ENCODE results near the gene RNF168.
A peak's percentile ranks its signal among the peaks of the same experiment; 100 is the strongest.

DNA sequence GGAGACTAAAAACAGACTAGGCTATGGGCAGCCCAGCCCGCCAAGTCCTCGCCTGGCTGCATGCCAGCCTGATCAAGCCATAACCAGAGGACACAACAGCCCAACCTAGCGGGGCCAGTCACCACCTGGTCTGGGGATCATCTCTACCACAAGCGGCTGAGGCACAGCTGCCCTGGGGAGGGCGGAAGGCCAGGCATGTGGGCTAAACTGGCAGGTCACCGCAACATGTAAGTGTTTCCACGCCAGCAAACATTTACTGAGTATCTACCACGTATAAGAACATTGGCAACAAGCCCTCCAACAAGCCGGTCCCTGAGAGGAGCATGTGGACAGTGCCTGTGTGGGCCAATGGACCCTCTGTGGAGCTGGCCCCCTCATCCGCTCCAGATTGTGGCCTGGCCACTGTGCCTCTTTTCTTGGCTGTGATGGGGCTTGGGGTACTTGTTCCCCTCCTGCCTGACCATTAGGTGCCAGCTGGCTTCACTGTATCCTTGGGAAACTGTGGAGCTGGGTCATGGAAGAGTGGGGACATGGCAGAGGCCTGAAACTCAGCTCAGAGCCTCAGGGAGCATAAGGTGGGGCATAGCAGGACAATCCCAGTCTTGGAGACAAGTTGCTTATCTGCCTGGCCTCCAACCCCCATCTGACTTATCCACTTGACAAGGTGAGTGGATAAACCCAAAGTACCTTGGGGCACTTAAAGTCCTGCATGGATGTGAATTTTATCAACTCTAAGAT lies 80.4 kb downstream of the RNF168 start:
- TF ChIP-seq CTCF (IDR thresholded peaks at IDR 0.05): no peak
- TF ChIP-seq POLR2AphosphoS5 (IDR thresholded peaks at IDR 0.05): peak in 2 of 4 donors; percentile 28 to 36
- TF ChIP-seq EP300 (IDR thresholded peaks at IDR 0.05): no peak
